Nephron progenitor cell (in vitro differentiated cells): ENCODE data around the gene ALDH1B1.
A peak's percentile ranks its signal among the peaks of the same experiment; 100 is the strongest.

Experiments used
- DNase-seq: peaks from one replicate; pipeline ENCODE4 v3.0.0; 2021
- H3K27ac Mint-ChIP-seq: 2 replicates; pipeline ENCODE4 v1.8.0; 2021; ENCODE audit warnings: mild to moderate bottlenecking, moderate library complexity, mixed read lengths
- H3K27me3 Mint-ChIP-seq: 2 replicates; pipeline ENCODE4 v1.8.0; 2021; ENCODE audit warnings: mild to moderate bottlenecking, low read depth, mixed read lengths; ENCODE audit not compliant: poor library complexity
- H3K36me3 Mint-ChIP-seq: 2 replicates; pipeline ENCODE4 v1.8.0; 2021; ENCODE audit warnings: low read depth, mixed read lengths
- H3K4me1 Mint-ChIP-seq: 2 replicates; pipeline ENCODE4 v1.8.0; 2021; ENCODE audit warnings: mixed read lengths
- H3K4me3 Mint-ChIP-seq: 2 replicates; pipeline ENCODE4 v1.8.0; 2021; ENCODE audit warnings: mild to moderate bottlenecking, moderate library complexity, mixed read lengths
- H3K9me3 Mint-ChIP-seq: 2 replicates; pipeline ENCODE4 v1.8.0; 2021; ENCODE audit warnings: mild to moderate bottlenecking, moderate library complexity, mixed read lengths
- TF ChIP-seq, protein P1 (sequence below): fragments of 200-600 bp; sonication (generic); IDR thresholded peaks from 2 replicates; pipeline ENCODE4 v1.5.0; 2021; ENCODE audit warnings: antibody characterized with exemption

ALDH1B1 gene

DNA sequence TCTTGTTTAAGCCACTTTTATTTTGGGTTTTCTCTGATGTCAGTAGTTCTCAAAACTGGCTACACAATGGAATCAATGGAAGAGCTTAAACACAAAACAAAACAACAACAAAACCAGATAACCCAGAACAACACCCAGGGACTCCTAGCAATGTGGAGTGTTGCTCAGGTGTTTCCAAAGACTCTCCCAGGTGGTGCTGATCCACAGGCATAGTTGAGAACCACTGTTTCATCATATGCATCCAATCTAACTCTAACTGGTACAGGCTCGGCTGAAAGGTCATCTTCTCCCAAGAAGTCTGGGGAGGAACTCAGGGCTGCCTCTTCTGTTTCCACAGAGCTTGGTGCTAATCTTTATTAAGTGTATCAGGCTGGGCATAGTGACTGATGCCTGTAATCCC lies 5.4 kb upstream of the ALDH1B1 start:
- H3K27ac Mint-ChIP-seq = no peak overlapping the region
- peaks cover 8% of the 10 kb centered on the region for H3K36me3 Mint-ChIP-seq
- no peak for DNase-seq
- no peak overlapping the region for H3K4me3 Mint-ChIP-seq
- TF ChIP-seq, protein P1, sequence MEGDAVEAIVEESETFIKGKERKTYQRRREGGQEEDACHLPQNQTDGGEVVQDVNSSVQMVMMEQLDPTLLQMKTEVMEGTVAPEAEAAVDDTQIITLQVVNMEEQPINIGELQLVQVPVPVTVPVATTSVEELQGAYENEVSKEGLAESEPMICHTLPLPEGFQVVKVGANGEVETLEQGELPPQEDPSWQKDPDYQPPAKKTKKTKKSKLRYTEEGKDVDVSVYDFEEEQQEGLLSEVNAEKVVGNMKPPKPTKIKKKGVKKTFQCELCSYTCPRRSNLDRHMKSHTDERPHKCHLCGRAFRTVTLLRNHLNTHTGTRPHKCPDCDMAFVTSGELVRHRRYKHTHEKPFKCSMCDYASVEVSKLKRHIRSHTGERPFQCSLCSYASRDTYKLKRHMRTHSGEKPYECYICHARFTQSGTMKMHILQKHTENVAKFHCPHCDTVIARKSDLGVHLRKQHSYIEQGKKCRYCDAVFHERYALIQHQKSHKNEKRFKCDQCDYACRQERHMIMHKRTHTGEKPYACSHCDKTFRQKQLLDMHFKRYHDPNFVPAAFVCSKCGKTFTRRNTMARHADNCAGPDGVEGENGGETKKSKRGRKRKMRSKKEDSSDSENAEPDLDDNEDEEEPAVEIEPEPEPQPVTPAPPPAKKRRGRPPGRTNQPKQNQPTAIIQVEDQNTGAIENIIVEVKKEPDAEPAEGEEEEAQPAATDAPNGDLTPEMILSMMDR = no peak
- peaks cover 51% of the 10 kb centered on the region for H3K27me3 Mint-ChIP-seq
- H3K4me1 Mint-ChIP-seq = peaks cover 37% of the 10 kb centered on the region
- peaks cover 19% of the 10 kb centered on the region for H3K9me3 Mint-ChIP-seq

- no peak for DNase-seq
- H3K36me3 Mint-ChIP-seq = peaks cover 8% of the 10 kb centered on the region
- H3K4me1 Mint-ChIP-seq = peaks cover 38% of the 10 kb centered on the region
- peaks cover 45% of the 10 kb centered on the region for H3K27me3 Mint-ChIP-seq
- TF ChIP-seq, protein P1 = no peak
- H3K9me3 Mint-ChIP-seq = peaks cover 19% of the 10 kb centered on the region
- H3K27ac Mint-ChIP-seq = no peak overlapping the region
- H3K4me3 Mint-ChIP-seq = no peak overlapping the region
Measured at GRCh38 chr9:38387751-38388150, 4.8 kb upstream of the ALDH1B1 start.

- Mint-ChIP-seq H3K27ac (no peak overlapping the region), H3K36me3 (peaks cover 8% of the 10 kb centered on the region), H3K4me3 (no peak overlapping the region), H3K27me3 (peaks cover 39% of the 10 kb centered on the region), H3K4me1 (peaks cover 44% of the 10 kb centered on the region), H3K9me3 (peaks cover 19% of the 10 kb centered on the region)
- TF ChIP-seq, protein P1 = no peak
- no peak for DNase-seq
Measured at GRCh38 chr9:38388283-38389223, 3.9 kb upstream of the ALDH1B1 start.

- DNase-seq = no peak
- TF ChIP-seq, protein P1 = no peak
- Mint-ChIP-seq H3K36me3 (peaks cover 8% of the 10 kb centered on the region), H3K27me3 (peaks cover 32% of the 10 kb centered on the region), H3K4me1 (peaks cover 52% of the 10 kb centered on the region), H3K9me3 (peaks cover 14% of the 10 kb centered on the region), H3K4me3 (no peak overlapping the region), H3K27ac (no peak overlapping the region)
Measured at GRCh38 chr9:38389313-38389712, 3.2 kb upstream of the ALDH1B1 start.

DNA sequence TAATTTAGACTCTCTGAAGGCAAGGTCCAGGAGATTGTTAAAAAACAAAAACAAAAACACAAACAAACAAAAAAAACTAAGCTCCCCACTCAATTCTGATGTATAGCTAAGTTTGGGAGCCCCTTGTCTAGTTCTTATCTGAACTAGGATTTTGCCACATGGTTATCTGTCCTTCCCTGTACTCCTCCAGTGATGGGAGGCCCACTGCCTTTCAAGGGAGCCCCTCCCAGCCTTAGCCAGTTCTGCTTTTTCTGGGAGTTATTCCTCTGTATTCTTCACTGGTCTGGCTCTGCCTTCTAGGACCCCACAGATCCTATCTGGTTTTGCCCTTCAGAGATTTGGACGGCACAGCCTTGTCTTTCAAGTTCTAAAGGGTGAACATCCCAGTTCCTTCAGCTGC lies 2.1 kb upstream of the ALDH1B1 start:
- H3K9me3 Mint-ChIP-seq = peaks cover 3% of the 10 kb centered on the region
- peaks cover 12% of the 10 kb centered on the region for H3K36me3 Mint-ChIP-seq
- TF ChIP-seq, protein P1 = no peak
- H3K4me1 Mint-ChIP-seq = peaks cover 59% of the 10 kb centered on the region
- H3K27ac Mint-ChIP-seq = no peak overlapping the region
- DNase-seq = no peak
- H3K4me3 Mint-ChIP-seq = no peak overlapping the region
- peaks cover 21% of the 10 kb centered on the region for H3K27me3 Mint-ChIP-seq

DNA sequence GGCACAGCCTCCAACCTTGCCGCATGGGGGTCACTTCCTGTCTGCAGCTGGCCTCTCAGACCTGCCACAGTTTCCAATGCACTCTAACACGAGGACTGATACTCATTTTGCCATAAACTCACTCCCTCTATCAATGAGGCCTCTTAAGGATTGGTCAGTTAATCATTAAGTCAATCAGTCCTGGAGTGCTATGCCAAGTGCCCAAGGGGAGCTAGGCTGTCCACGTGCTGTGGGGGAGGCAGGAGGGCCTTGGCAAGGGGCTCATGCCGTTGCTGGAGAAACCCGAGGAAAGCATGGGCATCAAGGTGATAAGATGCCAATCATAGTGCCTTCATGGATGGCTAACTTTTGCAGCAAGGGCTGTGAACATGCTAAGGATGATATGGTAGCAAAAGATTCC lies 1.7 kb upstream of the ALDH1B1 start:
- Mint-ChIP-seq H3K36me3 (peaks cover 15% of the 10 kb centered on the region), H3K27me3 (peaks cover 17% of the 10 kb centered on the region), H3K4me1 (peaks cover 55% of the 10 kb centered on the region), H3K27ac (no peak overlapping the region), H3K9me3 (no peaks in the 10 kb centered on the region), H3K4me3 (peak overlapping the region; percentile 63)
- TF ChIP-seq, protein P1 = no peak
- no peak for DNase-seq
